Activated CD8-positive, alpha-beta memory T cell treated with anti-CD3 and anti-CD28 coated beads, Interleukin-2, amount 10 ng/mL, durations not matched to agents 7 days and 5 days (primary cell): Measurements from ENCODE around the gene GAN. TPM values are rescaled to one million over a fixed set of nuclear protein-coding genes. Genes with fewer than 3 reads are reported as not detected.
"Not testable (repeated sequence)": the region's sequence is repeated elsewhere in the genome, so short reads cannot be mapped to it uniquely, and the experiment has no call there.

Experiments used
- ATAC-seq: fragments of 150-1000 bp; cut with Tn5 transposase; one replicate; pipeline ENCODE4 v1.10.0; 2021; ENCODE audit warnings: moderate library complexity
- CTCF ChIA-PET: fragments of 350-600 bp; sonication (Branson Sonifier 250); formaldehyde crosslinking; loops from one replicate; lab custom pipeline; 2021; ENCODE audit warnings: antibody characterized with exemption; lab: Charles Lee
- DNase-seq: peaks from one replicate; pipeline ENCODE4 v3.0.0-alpha.2; 2020
- H3K27ac Mint-ChIP-seq: one replicate; pipeline ENCODE4 v1.8.0; 2021; ENCODE audit warnings: mild to moderate bottlenecking, mixed read lengths
- H3K27me3 Mint-ChIP-seq: one replicate; pipeline ENCODE4 v1.8.0; 2021; ENCODE audit warnings: mixed read lengths
- H3K36me3 Mint-ChIP-seq: one replicate; pipeline ENCODE4 v1.8.0; 2021; ENCODE audit warnings: mild to moderate bottlenecking, mixed read lengths
- H3K4me1 Mint-ChIP-seq: one replicate; pipeline ENCODE4 v1.8.0; 2021; ENCODE audit warnings: mixed read lengths
- H3K4me3 Mint-ChIP-seq: one replicate; pipeline ENCODE4 v1.8.0; 2021; ENCODE audit warnings: mild to moderate bottlenecking, moderate library complexity, mixed read lengths
- H3K9me3 Mint-ChIP-seq: one replicate; pipeline ENCODE4 v1.8.0; 2022; ENCODE audit warnings: low read depth, mixed read lengths
- total RNA-seq, 2 experiments: library from RNA; stranded (reverse); gene quantifications; one replicate each; pipeline ENCODE4 v1.2.3, GENCODE V29; 2021

GAN gene
- total RNA-seq, 2 experiments from 2014 or later, result 8.1 to 10.3 TPM

DNA sequence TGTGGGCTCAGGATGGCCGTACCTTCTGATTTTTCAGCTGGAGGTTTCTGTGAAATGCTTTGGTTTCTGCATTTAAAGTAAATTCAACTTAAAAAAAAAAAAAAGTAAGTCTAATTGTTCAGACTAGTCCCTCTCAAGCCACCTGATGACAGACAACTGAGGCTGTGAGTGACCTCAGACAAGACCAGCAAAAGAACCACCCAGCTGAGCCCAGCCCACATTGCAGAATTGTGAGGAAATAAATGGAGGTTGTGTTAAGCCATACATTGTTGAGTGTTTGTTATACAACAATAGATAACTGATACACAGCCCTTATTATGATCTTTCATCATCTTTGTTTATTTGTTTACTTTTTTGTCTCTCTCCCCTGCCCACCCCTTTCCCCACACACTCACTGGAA, 85.1 kb downstream of the GAN start:
- H3K36me3 Mint-ChIP-seq, result no peaks in the 10 kb centered on the region
- H3K4me1 Mint-ChIP-seq, result peaks cover 3% of the 10 kb centered on the region
- ATAC-seq, result no peak
- H3K27me3 Mint-ChIP-seq, result peaks cover 8% of the 10 kb centered on the region
- DNase-seq, result no peak
- peaks cover 4% of the 10 kb centered on the region for H3K9me3 Mint-ChIP-seq
- no peak overlapping the region for H3K27ac Mint-ChIP-seq
- CTCF ChIA-PET, result interaction anchor here (0.6 to 2.4 kb wide), 8 partner anchors 10 to 330 kb away, joined by 3 to 7 read pairs (median 4); no protein-coding TSS in a partner anchor
- H3K4me3 Mint-ChIP-seq, result no peak overlapping the region

GRCh38 chr16:81401035-81401950, 86.5 kb downstream of the GAN start:
- H3K4me3 Mint-ChIP-seq, result no peak overlapping the region
- H3K36me3 Mint-ChIP-seq, result no peaks in the 10 kb centered on the region
- H3K27me3 Mint-ChIP-seq, result peaks cover 8% of the 10 kb centered on the region
- ATAC-seq, result no peak
- peaks cover 4% of the 10 kb centered on the region for H3K9me3 Mint-ChIP-seq
- peaks cover 3% of the 10 kb centered on the region for H3K4me1 Mint-ChIP-seq
- no peak overlapping the region for H3K27ac Mint-ChIP-seq
- DNase-seq, result no peak
- CTCF ChIA-PET, result interaction anchor here (0.6 to 2.4 kb wide), 5 partner anchors 10 to 329 kb away, joined by 3 to 7 read pairs (median 5); no protein-coding TSS in a partner anchor

- H3K4me3 Mint-ChIP-seq, result peak overlapping the region; percentile 44
- CTCF ChIA-PET, result interaction anchor here (0.6 to 2.5 kb wide), 26 partner anchors 8 to 346 kb away, joined by 3 to 19 read pairs (median 4); no protein-coding TSS in a partner anchor
- DNase-seq (no peak), ATAC-seq (no peak)
- peaks cover 4% of the 10 kb centered on the region for H3K9me3 Mint-ChIP-seq
- H3K27me3 Mint-ChIP-seq, result peaks cover 9% of the 10 kb centered on the region
- no peaks in the 10 kb centered on the region for H3K36me3 Mint-ChIP-seq
- no peak overlapping the region for H3K27ac Mint-ChIP-seq
- peaks cover 3% of the 10 kb centered on the region for H3K4me1 Mint-ChIP-seq
These were observed 88.4 kb downstream of the GAN start for GRCh38 chr16:81403208-81403600.

DNA sequence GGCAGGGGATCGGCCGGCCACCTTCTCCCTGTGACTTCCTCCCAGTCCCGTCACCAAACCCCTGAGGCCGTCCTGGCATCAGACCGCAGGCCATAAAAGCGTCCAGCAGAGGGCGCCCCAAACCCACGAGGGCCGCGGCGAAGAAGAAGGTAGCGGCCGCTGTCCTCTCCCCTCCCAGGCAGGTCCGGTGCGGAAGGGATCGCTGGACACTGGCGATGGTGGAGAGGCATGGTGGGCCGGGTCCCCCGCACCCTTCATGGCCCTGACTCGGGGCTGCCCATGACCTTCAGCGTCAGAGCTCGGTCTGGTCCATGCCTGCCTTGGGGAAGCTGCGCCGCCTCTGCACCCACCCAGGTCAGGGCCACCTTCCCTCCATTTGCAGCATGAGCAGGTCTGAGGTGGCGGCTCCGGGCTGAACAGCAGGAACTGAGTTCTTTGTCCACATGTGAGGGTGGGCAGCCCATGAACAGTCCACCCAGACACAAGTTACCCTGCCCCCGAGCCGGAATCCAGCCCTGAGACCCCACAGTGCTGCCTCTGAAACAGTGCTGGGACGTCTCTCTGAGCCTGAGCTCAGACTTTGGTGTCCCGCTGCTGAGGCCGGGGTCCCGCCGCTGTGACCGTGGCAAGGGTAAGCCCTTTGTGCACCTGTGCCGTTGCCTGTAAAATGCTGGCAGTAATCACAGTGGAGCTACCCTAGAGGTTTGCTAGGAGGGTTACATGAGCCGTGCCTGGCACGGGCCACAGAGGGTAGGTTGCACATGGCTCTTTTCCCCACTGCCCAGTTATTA, 89.0 kb downstream of the GAN start:
- peak; percentile 97 for ATAC-seq
- Mint-ChIP-seq H3K4me1 (peaks cover 3% of the 10 kb centered on the region), H3K36me3 (no peaks in the 10 kb centered on the region), H3K4me3 (peak overlapping the region; percentile 44), H3K9me3 (peaks cover 4% of the 10 kb centered on the region), H3K27ac (no peak overlapping the region), H3K27me3 (peaks cover 13% of the 10 kb centered on the region)
- peak; percentile 88 for DNase-seq
- CTCF ChIA-PET, result interaction anchor here (0.6 to 2.5 kb wide), 45 partner anchors 9 to 345 kb away, joined by 3 to 19 read pairs (median 3); no protein-coding TSS in a partner anchor

DNA sequence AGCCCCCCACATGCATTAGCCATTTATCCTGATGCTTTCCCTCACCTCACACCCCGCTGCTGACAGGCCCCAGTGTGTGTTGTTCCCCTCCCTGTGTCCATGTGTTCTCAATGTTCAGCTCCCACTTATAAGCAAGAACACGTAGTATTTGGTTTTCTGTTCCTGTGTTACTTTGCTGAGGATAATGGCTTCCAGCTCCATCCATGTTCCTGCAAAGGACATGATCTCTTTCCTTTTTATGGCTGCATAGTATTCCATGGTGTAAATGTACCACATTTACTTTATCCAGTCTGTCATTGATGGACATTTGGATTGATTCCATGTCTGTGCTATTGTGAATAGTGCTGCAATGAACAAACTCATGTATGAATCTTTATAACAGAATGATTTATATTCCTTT, 90.2 kb downstream of the GAN start:
- H3K27ac Mint-ChIP-seq, H3K4me3 Mint-ChIP-seq, DNase-seq, H3K4me1 Mint-ChIP-seq, H3K36me3 Mint-ChIP-seq, ATAC-seq, H3K9me3 Mint-ChIP-seq: not testable (repeated sequence)
- CTCF ChIA-PET, result interaction anchor here (1.4 to 2.5 kb wide), 9 partner anchors 10 to 325 kb away, joined by 3 to 18 read pairs (median 4); no protein-coding TSS in a partner anchor
- H3K27me3 Mint-ChIP-seq, result peaks cover 20% of the 10 kb centered on the region

DNA sequence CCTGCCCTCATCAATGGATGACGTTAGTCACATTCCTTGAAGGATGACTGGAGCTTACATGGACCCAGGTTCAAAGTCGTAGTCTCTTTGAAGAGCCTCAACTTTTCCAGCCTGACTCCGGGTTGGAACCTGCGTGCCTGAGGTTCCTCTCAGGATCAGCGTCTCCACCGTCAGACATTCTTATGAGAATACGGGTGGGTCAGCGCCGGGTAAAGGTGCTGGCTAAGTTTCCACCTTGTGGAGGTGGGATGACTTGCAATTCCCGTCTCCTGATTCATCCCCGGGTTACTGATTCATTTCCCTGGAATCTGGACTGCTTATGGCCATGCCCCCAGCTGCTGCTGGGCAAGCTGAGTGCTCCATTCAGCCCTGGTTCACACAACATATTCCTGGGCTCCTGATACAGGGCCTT, 90.9 kb downstream of the GAN start:
- no peak overlapping the region for H3K4me3 Mint-ChIP-seq
- ATAC-seq, result no peak
- no peaks in the 10 kb centered on the region for H3K9me3 Mint-ChIP-seq
- CTCF ChIA-PET, result no interaction called here
- H3K27me3 Mint-ChIP-seq, result peaks cover 21% of the 10 kb centered on the region
- H3K27ac Mint-ChIP-seq, result no peak overlapping the region
- DNase-seq, result no peak
- H3K36me3 Mint-ChIP-seq, result no peaks in the 10 kb centered on the region
- peaks cover 3% of the 10 kb centered on the region for H3K4me1 Mint-ChIP-seq

- ATAC-seq, result no peak
- Mint-ChIP-seq H3K4me3 (no peak overlapping the region), H3K36me3 (no peaks in the 10 kb centered on the region), H3K9me3 (no peaks in the 10 kb centered on the region), H3K4me1 (peaks cover 1% of the 10 kb centered on the region), H3K27ac (no peak overlapping the region), H3K27me3 (peaks cover 19% of the 10 kb centered on the region)
- CTCF ChIA-PET, result no interaction called here
- no peak for DNase-seq
These were observed 93.7 kb downstream of the GAN start for GRCh38 chr16:81408409-81408950.

GRCh38 chr16:81409016-81409556, 94.3 kb downstream of the GAN start:
- no peak overlapping the region for H3K27ac Mint-ChIP-seq
- no peaks in the 10 kb centered on the region for H3K9me3 Mint-ChIP-seq
- CTCF ChIA-PET, result interaction anchor here (1.0 kb wide), 1 partner anchor 321 kb away, joined by 4 read pairs; no protein-coding TSS in a partner anchor
- DNase-seq, result no peak
- no peak for ATAC-seq
- H3K4me1 Mint-ChIP-seq, result no peaks in the 10 kb centered on the region
- no peaks in the 10 kb centered on the region for H3K36me3 Mint-ChIP-seq
- H3K4me3 Mint-ChIP-seq, result no peak overlapping the region
- H3K27me3 Mint-ChIP-seq, result peaks cover 19% of the 10 kb centered on the region

- Mint-ChIP-seq H3K4me1 (no peaks in the 10 kb centered on the region), H3K27ac (no peak overlapping the region), H3K4me3 (no peak overlapping the region), H3K36me3 (no peaks in the 10 kb centered on the region), H3K27me3 (peaks cover 24% of the 10 kb centered on the region), H3K9me3 (no peaks in the 10 kb centered on the region)
- CTCF ChIA-PET, result interaction anchor here (0.8 to 1.5 kb wide), 2 partner anchors 11 kb away, joined by 3 to 5 read pairs; no protein-coding TSS in a partner anchor
- ATAC-seq (no peak), DNase-seq (no peak)
These were observed 96.0 kb downstream of the GAN start for GRCh38 chr16:81410643-81411293.

- DNase-seq, result no peak
- CTCF ChIA-PET, result interaction anchor here (1.3 to 1.7 kb wide), 2 partner anchors 10 to 316 kb away, joined by 4 read pairs; no protein-coding TSS in a partner anchor
- H3K36me3 Mint-ChIP-seq, result no peaks in the 10 kb centered on the region
- H3K27ac Mint-ChIP-seq, result no peak overlapping the region
- no peak overlapping the region for H3K4me3 Mint-ChIP-seq
- no peaks in the 10 kb centered on the region for H3K4me1 Mint-ChIP-seq
- ATAC-seq, result no peak
- no peaks in the 10 kb centered on the region for H3K9me3 Mint-ChIP-seq
- peaks cover 22% of the 10 kb centered on the region for H3K27me3 Mint-ChIP-seq
These were observed 98.7 kb downstream of the GAN start for GRCh38 chr16:81413245-81413990.

GRCh38 chr16:81415751-81416150, 101.0 kb downstream of the GAN start:
- no peaks in the 10 kb centered on the region for H3K36me3 Mint-ChIP-seq
- CTCF ChIA-PET, result no interaction called here
- no peak for DNase-seq
- H3K9me3 Mint-ChIP-seq, result no peaks in the 10 kb centered on the region
- no peaks in the 10 kb centered on the region for H3K4me1 Mint-ChIP-seq
- peaks cover 12% of the 10 kb centered on the region for H3K27me3 Mint-ChIP-seq
- no peak for ATAC-seq
- no peak overlapping the region for H3K27ac Mint-ChIP-seq
- no peak overlapping the region for H3K4me3 Mint-ChIP-seq

DNA sequence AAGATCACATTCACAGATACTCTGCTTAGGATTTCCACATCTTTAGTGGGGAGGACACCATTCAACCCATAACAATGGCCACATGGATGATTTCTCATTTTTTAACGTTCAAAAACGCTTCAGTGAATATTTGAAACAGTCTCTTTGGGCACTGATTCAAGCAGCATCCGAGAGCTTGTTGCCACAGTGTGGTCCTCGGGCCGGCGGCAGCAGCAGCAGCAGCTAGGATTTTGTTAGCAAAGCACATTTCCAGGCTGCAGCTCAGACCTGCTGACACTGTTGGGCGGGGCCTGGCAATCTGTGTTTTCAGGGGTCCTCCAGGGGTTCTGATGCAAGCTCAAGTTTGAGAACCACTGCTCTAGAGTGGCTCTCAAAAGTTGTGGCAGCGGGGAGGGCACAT, 102.0 kb downstream of the GAN start:
- Mint-ChIP-seq H3K27ac (no peak overlapping the region), H3K9me3 (no peaks in the 10 kb centered on the region), H3K4me3 (no peak overlapping the region), H3K4me1 (no peaks in the 10 kb centered on the region), H3K27me3 (peaks cover 16% of the 10 kb centered on the region), H3K36me3 (no peaks in the 10 kb centered on the region)
- ATAC-seq, result no peak
- no peak for DNase-seq
- CTCF ChIA-PET, result interaction anchor here (0.7 to 1.8 kb wide), 2 partner anchors 13 to 48 kb away, joined by 3 to 8 read pairs; no protein-coding TSS in a partner anchor
